NOMO-1 treated with DMSO at 0.1 percent for 48 hours (cell line): ENCODE results near the gene NUMB.
"Not testable (repeated sequence)": the region's sequence is repeated elsewhere in the genome, so short reads cannot be mapped to it uniquely, and the experiment has no call there.

Source experiments
- DNase-seq: peaks from one replicate; lab custom pipeline; 2025; ENCODE audit not compliant: unreplicated experiment; lab: John Stamatoyannopoulos, UW

NUMB gene

GRCh38 chr14:73365727-73366126 is 92.6 kb downstream of the NUMB start:
- DNase-seq: no peak

GRCh38 chr14:73364559-73364958 is 93.8 kb downstream of the NUMB start:
- no peak for DNase-seq

GRCh38 chr14:73359445-73359844 is 98.9 kb downstream of the NUMB start:
- no peak for DNase-seq

- DNase-seq: no peak
Measured at GRCh38 chr14:73358187-73358586, 100.2 kb downstream of the NUMB start.

- not testable (repeated sequence) for DNase-seq
Measured at GRCh38 chr14:73349091-73349490, 109.3 kb downstream of the NUMB start.

GRCh38 chr14:73344319-73344718 is 114.0 kb downstream of the NUMB start:
- DNase-seq: no peak

GRCh38 chr14:73342670-73343069 is 115.7 kb downstream of the NUMB start:
- no peak for DNase-seq

GRCh38 chr14:73339846-73340595 is 118.3 kb downstream of the NUMB start:
- no peak for DNase-seq

GRCh38 chr14:73339206-73339605 is 119.1 kb downstream of the NUMB start:
- no peak for DNase-seq

GRCh38 chr14:73338551-73338950 is 119.8 kb downstream of the NUMB start:
- DNase-seq: no peak

GRCh38 chr14:73333031-73333430 is 125.3 kb downstream of the NUMB start:
- no peak for DNase-seq

- no peak for DNase-seq
Measured at GRCh38 chr14:73325630-73326299, 132.6 kb downstream of the NUMB start.

- DNase-seq: no peak
Measured at GRCh38 chr14:73325063-73325462, 133.3 kb downstream of the NUMB start.

GRCh38 chr14:73324533-73324932 is 133.8 kb downstream of the NUMB start:
- no peak for DNase-seq

GRCh38 chr14:73323896-73324399 is 134.4 kb downstream of the NUMB start:
- no peak for DNase-seq

- DNase-seq: no peak
Measured at GRCh38 chr14:73313151-73313550, 145.2 kb downstream of the NUMB start.

- DNase-seq: no peak
Measured at GRCh38 chr14:73312687-73313086, 145.7 kb downstream of the NUMB start.

GRCh38 chr14:73311708-73312030 is 146.7 kb downstream of the NUMB start:
- DNase-seq: peak; percentile 88

GRCh38 chr14:73309207-73309606 is 149.1 kb downstream of the NUMB start:
- not testable (repeated sequence) for DNase-seq

GRCh38 chr14:73307261-73307660 is 151.1 kb downstream of the NUMB start:
- DNase-seq: no peak

GRCh38 chr14:73305499-73305898 is 152.8 kb downstream of the NUMB start:
- no peak for DNase-seq

- peak; percentile 31 for DNase-seq
Measured at GRCh38 chr14:73295198-73295796, 163.0 kb downstream of the NUMB start.
